Uterus (tissue), 4 donors: ENCODE data around the gene HEPN1. TPM values are rescaled to one million over a fixed set of nuclear protein-coding genes. Genes with fewer than 3 reads are reported as not detected.

Experiments used
- DNase-seq, 2 donors: peaks; one replicate each; pipeline ENCODE4 v3.0.0-alpha.2; 2019 to 2020
- H3K27ac ChIP-seq, 2 donors: fragments of 200-600 bp; sonication (generic); 1 replicate in 1 of 2; 2 replicates in 1 of 2; pipeline ENCODE4 v1.5.1; 2016 to 2018
- H3K27me3 ChIP-seq, 2 donors: fragments of 200-600 bp; sonication (generic); one replicate each; pipeline ENCODE4 v1.5.1; 2018 to 2019; ENCODE audit warnings: control low read depth in 1 of 2
- H3K36me3 ChIP-seq, 2 donors: fragments of 200-600 bp; sonication (generic); one replicate each; pipeline ENCODE4 v1.5.1; 2019; ENCODE audit warnings: control low read depth in 1 of 2
- H3K4me1 ChIP-seq, 2 donors: fragments of 200-600 bp; sonication (generic); one replicate each; pipeline ENCODE4 v1.5.1; 2018 to 2019; ENCODE audit warnings: control low read depth in 1 of 2
- H3K4me3 ChIP-seq, 2 donors: fragments of 200-600 bp; sonication (generic); 1 replicate in 1 of 2; 2 replicates in 1 of 2; pipeline ENCODE4 v1.5.1; 2018 to 2019; ENCODE audit warnings: mild to moderate bottlenecking in 1 of 2
- H3K9me3 ChIP-seq, 2 donors: fragments of 200-600 bp; sonication (generic); one replicate each; pipeline ENCODE4 v1.5.1; 2019; ENCODE audit warnings: control low read depth in 1 of 2
- POLR2A ChIP-seq, 2 donors: fragments of 450-650 bp; IDR thresholded peaks; one replicate each; pipeline ENCODE4 v1.6.1; 2016; ENCODE audit warnings: antibody characterized with exemption in 2 of 2, mild to moderate bottlenecking in 1 of 2, moderate library complexity in 1 of 2
- intact Hi-C: fragments of 100-400 bp; cut with DNase I; formaldehyde crosslinking; loops from one replicate; pipeline ENCODE4 v1.15.1; 2023; ENCODE audit warnings: low total_unique reads
- total RNA-seq, 4 donors: library from RNA; depleted of rRNA in 3 of 4; stranded (reverse); fragments of >200 nt in 3 of 4; gene quantifications; one replicate each; pipeline versions ENCODE4 v1.1.0 to v1.2.4, GENCODE V29; 2014 to 2023
- TF ChIP-seq, protein P1 (sequence below), 4 experiments: fragments of 200-600 bp in 2 of 4; fragments of 450-650 bp in 2 of 4; sonication (generic) in 2 of 4; IDR thresholded peaks; one replicate each; pipeline ENCODE4 v1.5.1; 2016 to 2019; ENCODE audit warnings: antibody characterized with exemption in 4 of 4, mild to moderate bottlenecking in 2 of 4, moderate library complexity in 1 of 4
- donor health status: DM: yes; HTN: yes; CAD: no.

Gene HEPN1
- total RNA-seq, 4 donors from 2014 or later, result not detected

DNA sequence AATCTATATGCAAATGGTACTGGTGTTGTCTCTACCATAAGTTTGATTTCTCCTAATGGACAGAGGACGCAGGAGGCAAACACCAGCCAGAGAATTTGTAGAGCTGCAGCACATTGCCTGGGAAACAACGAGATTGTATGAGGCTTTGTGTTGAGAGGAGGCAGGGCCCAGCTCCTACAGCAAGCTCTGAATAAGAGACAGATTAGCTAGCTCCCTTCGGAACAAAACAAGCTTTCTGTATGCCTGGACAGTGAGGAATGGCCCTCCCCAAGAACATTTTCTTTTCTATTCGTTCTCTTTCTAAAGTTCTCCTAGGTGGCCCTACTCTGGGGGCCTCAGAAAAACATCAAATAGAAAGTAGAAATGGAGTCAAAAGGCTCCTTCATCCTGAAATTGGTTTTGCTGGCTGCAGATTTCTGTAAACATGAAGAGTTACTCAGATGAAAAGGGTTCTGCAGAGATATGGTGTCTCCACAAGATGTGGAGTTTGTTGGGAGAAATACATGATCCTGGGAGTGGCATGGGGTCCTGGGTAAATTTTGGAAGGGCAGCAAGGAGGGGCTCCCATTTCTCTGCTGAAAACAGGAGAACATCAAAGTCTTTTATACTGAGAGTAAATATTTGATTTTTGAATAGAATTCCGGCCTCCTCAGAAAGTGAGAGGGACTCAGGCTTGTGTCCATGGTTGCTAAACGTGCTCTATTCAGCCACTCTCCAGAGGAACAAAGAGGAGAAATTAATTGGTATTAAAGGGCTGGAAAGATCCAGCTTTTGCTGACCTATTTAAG, 23.6 kb downstream of the HEPN1 start:
- Histone ChIP-seq H3K27ac (no peak overlapping the region), H3K36me3 (no peaks in the 10 kb centered on the region), H3K4me1 (no peaks in the 10 kb centered on the region), H3K4me3 (no peak overlapping the region), H3K9me3 (no peaks in the 10 kb centered on the region), H3K27me3 (no peaks in the 10 kb centered on the region)
- no peak for TF ChIP-seq POLR2A (IDR thresholded peaks at IDR 0.05)
- TF ChIP-seq, protein P1, sequence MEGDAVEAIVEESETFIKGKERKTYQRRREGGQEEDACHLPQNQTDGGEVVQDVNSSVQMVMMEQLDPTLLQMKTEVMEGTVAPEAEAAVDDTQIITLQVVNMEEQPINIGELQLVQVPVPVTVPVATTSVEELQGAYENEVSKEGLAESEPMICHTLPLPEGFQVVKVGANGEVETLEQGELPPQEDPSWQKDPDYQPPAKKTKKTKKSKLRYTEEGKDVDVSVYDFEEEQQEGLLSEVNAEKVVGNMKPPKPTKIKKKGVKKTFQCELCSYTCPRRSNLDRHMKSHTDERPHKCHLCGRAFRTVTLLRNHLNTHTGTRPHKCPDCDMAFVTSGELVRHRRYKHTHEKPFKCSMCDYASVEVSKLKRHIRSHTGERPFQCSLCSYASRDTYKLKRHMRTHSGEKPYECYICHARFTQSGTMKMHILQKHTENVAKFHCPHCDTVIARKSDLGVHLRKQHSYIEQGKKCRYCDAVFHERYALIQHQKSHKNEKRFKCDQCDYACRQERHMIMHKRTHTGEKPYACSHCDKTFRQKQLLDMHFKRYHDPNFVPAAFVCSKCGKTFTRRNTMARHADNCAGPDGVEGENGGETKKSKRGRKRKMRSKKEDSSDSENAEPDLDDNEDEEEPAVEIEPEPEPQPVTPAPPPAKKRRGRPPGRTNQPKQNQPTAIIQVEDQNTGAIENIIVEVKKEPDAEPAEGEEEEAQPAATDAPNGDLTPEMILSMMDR (IDR thresholded peaks at IDR 0.05), result no peak
- intact Hi-C loops, result no loop called here
- no peak for DNase-seq

- TF ChIP-seq POLR2A (IDR thresholded peaks at IDR 0.05), result no peak
- TF ChIP-seq, protein P1 (IDR thresholded peaks at IDR 0.05), result no peak
- H3K4me1 ChIP-seq, result no peaks in the 10 kb centered on the region
- no peaks in the 10 kb centered on the region for H3K27me3 ChIP-seq
- no peaks in the 10 kb centered on the region for H3K9me3 ChIP-seq
- intact Hi-C loops, result no loop called here
- no peak overlapping the region for H3K27ac ChIP-seq
- DNase-seq, result no peak
- no peak overlapping the region for H3K4me3 ChIP-seq
- no peaks in the 10 kb centered on the region for H3K36me3 ChIP-seq
These were observed 24.2 kb downstream of the HEPN1 start for GRCh38 chr11:124943254-124943616.

DNA sequence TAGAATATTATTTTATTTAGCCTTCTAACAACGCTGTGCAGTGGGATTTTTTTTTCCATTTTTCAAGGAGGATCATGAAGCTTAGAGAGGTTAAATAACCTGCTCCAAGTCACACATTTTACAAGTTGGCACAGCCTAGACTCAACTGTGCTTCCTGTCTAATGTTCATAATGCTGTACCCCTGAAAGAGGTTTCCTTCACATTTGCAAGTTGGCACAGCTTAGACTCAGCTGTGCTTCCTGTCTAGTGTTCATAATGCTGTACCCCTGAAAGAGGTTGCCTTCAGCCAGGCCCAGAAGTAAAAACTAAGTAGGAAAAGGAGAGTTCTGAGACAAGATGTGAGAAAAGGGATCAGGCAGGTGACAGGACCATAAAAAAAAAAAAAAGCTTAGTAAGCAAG, 24.7 kb downstream of the HEPN1 start:
- H3K36me3 ChIP-seq, result no peaks in the 10 kb centered on the region
- H3K27me3 ChIP-seq, result no peaks in the 10 kb centered on the region
- intact Hi-C loops, result no loop called here
- H3K9me3 ChIP-seq, result no peaks in the 10 kb centered on the region
- H3K4me3 ChIP-seq, result no peak overlapping the region
- DNase-seq, result no peak
- H3K27ac ChIP-seq, result no peak overlapping the region
- TF ChIP-seq, protein P1 (IDR thresholded peaks at IDR 0.05), result no peak
- TF ChIP-seq POLR2A (IDR thresholded peaks at IDR 0.05), result no peak
- H3K4me1 ChIP-seq, result no peaks in the 10 kb centered on the region

DNA sequence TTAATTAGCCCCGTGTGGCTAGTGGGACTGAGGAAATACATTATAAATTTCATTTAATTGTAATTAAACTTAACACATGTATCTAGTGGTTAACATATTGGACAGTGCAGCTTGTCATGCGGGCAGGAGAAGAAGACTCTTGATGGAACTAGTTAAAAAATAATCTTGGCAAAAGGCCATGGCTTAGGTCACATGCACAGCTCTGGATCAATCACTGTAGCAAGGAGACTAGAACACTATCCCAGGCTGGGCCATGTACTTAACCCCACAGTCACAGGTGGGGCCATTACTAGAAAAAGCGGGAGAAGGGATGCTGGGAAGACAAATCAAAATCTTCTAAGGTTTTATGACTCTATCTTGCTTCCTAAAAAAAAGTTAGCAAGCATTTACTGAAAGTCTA, 25.5 kb downstream of the HEPN1 start:
- H3K27me3 ChIP-seq, result no peaks in the 10 kb centered on the region
- intact Hi-C loops, result no loop called here
- TF ChIP-seq POLR2A (IDR thresholded peaks at IDR 0.05), result no peak
- TF ChIP-seq, protein P1 (IDR thresholded peaks at IDR 0.05), result no peak

GRCh38 chr11:124945826-124946225, 26.8 kb downstream of the HEPN1 start:
- no peaks in the 10 kb centered on the region for H3K4me1 ChIP-seq
- DNase-seq, result no peak
- no peak overlapping the region for H3K4me3 ChIP-seq
- no peaks in the 10 kb centered on the region for H3K36me3 ChIP-seq
- H3K9me3 ChIP-seq, result no peaks in the 10 kb centered on the region
- no peaks in the 10 kb centered on the region for H3K27me3 ChIP-seq
- no peak overlapping the region for H3K27ac ChIP-seq
- intact Hi-C loops, result no loop called here
- no peak for TF ChIP-seq POLR2A (IDR thresholded peaks at IDR 0.05)
- TF ChIP-seq, protein P1 (IDR thresholded peaks at IDR 0.05), result no peak

More for the DNA sequence above, 25.5 kb downstream of the HEPN1 start:
- no peaks in the 10 kb centered on the region for H3K9me3 ChIP-seq
- H3K4me1 ChIP-seq, result no peaks in the 10 kb centered on the region
- H3K27ac ChIP-seq, result no peak overlapping the region
- no peak overlapping the region for H3K4me3 ChIP-seq
- DNase-seq, result no peak
- no peaks in the 10 kb centered on the region for H3K36me3 ChIP-seq
